HG03558 (cell line): Measurements from ENCODE around the gene FXN.
"Not testable (repeated sequence)": the region's sequence is repeated elsewhere in the genome, so short reads cannot be mapped to it uniquely, and the experiment has no call there.

ENCODE experiments used
- ATAC-seq: cut with Tn5 transposase; IDR thresholded peaks from one replicate; pipeline ENCODE4 v1.9.1; 2021; ENCODE audit warnings: moderate number of reproducible peaks; ENCODE audit not compliant: unreplicated experiment; ENCODE audit errors: extremely low read depth

FXN gene

DNA sequence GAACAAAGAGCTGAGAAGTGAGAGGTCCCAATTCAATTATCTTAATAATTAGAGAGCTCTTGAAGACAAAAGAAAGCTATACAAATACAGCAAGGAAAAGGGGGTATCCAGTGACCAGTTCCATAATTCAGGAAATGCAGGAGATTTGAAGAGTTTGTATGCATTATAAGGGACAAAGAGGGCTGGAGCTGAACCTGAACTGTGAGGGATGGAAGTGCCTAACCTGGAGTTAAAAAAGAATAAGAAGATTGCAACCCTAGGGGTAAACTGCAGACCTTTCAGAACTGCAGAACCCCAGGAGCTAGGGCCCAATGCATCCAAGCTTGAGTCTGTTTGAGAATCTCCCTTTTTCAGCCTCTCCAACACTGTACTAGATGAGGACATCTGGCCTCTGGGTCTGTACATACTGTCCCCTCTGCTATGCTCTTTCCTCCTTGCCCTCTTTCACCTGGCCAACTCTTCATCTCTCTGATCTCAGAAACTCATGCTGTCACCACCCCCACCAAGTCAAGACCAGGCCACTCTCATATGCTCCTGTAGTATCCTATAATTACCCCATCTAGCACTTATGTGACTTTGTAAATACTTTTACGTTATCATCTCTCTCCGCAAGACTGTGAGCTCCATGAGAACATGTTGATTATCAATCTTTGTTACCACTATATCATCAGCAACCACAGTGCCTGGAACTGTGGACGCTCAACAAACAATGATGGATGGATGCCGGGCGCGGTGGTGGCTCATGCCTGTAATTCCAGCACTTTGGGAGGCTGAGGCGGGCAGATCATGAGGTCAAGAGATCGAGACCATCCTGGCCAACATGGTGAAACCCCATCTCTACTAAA is 15.0 kb upstream of the FXN start:
- ATAC-seq = no peak

DNA sequence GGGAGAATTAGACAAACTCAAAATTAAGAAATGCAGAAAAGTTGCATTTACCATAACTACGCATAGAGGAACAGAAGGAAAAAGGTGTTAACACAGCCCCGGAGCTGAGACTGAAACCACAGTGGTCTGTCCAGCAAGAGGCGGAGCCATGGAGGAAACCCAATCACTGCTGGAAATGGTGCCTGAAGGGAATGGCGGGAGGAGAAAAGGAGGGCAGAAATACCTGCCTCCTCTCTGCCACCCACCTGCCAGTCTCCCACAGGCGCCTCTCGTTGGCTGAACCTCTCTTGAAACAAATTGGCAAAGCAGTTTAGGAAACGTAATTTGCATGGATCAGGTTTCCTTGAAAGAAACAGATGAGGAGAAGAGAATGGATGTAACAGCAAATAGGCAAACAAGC is 11.9 kb upstream of the FXN start:
- no peak for ATAC-seq

DNA sequence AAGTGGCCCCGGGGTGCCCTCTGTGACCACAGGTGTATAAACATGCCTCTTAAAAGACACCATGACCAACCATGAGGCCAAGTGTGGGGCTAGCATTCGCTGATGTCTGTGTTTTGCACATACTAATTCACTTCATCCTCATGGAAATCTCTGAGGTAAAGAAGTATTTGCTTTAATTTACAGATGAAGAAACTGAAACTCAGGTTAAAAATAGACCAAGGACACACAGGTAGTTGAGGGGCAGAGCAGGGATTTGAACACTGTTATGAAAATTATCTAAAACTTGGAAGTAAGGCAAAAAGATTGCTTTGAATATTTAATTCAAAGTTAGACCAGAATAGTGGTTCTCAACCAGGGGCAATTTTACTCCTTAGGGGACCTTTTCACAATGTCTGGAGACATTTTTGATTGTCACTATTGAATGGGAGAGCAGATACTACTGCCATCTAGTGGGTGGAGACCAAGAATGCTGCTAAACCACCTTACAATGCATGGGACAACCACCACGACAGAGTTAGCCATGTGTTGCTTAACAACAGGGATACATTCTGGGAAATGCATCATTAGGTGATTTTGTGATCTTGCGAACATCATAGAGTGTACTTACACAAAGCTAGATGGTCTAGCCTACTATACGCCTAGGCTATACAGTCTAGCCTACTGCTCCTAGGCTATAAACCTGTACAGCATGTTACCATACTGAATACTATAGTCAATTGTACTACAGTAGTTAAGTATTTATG is 8.0 kb upstream of the FXN start:
- ATAC-seq = no peak

DNA sequence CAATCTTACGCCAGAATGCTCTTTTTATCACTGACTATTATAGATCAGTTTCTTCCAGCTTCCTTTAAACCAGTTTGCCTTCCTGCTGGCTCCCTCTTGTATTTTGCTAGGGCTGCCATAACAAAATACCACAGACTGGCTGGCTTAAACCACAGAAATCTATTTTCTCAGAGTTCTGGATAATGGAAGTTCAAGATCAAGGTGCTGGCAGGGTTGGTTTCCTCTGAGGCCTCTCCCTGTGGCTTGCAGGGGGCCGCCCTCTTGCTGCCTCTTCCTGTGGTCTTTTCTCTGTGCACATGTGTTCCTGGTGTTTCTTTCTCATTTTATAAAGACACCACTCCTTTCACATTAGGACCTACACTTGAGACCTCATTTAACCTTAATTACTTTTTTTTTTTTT is 6.8 kb upstream of the FXN start:
- no peak for ATAC-seq

DNA sequence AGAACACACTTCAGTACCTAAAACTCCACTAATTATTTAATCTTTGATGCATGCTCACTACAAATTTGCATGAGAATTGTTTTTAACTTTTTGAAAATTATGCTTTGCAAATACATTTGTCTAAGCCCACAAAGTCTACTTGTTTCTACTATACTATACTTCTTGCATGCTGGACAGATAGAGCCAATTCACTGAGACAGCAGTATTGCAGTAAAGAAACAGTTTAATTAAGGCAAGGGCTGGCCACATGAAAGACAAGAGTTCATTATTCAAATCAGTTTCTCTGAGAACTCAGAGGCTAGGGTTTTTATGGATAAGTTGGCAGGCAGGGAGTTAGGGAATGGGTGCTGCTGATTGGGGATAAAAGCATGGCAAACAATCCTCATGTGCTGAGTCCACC is 6.0 kb upstream of the FXN start:
- no peak for ATAC-seq

DNA sequence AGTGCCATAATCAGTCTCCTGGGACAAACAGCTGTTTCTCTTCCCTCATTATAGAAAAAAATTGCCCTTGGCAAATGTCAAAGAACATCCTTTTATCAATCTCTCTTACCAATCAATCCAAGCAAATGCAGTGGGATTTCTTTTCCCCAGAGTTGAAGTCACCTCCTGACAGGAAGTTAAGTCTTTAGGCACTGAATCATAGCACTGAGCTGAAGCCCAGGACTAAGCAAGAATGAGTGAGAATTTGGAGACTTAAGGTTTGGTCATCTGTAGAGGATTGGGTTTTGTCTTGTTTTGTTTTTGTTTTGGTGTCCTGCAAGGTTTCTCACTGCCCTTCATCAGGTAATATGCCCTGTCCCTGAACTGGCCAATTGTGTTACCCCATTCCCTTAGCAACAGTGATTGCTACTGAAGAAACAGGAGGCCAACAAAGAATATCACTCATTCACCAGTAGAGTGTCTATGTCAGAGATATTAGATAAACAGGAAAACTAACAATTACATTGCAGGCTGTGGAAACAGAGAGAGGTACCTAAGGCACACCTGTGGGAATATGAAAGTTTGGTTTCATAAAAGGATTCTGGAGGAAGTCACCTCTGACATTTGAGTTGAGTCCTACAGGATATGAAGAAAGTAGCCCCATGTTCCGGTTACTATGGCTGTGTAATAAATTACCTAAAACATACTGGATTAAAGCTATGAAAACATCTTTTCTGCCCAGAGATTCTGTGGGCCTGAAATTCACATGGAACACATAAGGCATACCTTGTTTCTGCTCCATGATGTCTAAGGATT is 4.5 kb upstream of the FXN start:
- no peak for ATAC-seq

DNA sequence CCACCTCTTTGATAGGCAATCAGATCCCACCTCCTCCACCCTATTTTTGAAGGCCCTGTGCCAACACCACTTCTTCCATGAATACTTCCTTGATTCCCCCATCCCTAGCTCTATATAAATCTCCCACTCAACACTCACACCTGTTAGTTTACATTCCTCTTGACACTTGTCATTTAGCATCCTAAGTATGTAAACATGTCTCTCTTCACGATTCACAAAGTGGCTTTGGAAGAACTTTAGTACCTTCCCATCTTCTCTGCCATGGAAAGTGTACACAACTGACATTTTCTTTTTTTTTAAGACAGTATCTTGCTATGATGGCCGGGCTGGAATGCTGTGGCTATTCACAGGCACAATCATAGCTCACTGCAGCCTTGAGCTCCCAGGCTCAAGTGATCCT is 1.5 kb upstream of the FXN start:
- ATAC-seq = no peak

DNA sequence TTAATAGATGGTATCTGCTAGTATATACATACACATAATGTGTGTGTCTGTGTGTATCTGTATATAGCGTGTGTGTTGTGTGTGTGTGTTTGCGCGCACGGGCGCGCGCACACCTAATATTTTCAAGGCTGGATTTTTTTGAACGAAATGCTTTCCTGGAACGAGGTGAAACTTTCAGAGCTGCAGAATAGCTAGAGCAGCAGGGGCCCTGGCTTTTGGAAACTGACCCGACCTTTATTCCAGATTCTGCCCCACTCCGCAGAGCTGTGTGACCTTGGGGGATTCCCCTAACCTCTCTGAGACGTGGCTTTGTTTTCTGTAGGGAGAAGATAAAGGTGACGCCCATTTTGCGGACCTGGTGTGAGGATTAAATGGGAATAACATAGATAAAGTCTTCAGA is 757 bp downstream of the FXN start:
- no peak for ATAC-seq

DNA sequence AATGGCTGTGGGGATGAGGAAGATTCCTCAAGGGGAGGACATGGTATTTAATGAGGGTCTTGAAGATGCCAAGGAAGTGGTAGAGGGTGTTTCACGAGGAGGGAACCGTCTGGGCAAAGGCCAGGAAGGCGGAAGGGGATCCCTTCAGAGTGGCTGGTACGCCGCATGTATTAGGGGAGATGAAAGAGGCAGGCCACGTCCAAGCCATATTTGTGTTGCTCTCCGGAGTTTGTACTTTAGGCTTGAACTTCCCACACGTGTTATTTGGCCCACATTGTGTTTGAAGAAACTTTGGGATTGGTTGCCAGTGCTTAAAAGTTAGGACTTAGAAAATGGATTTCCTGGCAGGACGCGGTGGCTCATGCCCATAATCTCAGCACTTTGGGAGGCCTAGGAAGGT is 1.2 kb downstream of the FXN start:
- ATAC-seq = no peak

DNA sequence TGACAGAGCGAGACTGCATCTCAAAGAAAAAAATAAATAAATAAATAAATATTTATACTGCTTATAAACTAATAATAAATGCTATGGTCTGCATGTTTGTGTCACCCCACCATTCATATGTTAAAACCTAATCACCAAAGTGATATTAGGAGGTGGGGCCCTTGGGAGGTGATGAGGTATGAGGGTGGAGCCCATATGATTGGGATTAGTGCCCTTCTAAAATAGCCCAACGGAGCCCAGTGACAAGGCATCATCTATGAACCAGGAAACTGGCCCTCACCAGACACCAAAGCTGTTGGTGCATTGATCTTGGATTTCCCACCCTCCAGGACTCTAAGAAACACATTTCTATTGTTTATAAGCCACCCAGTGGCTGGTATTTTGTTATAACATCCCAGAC is 5.1 kb downstream of the FXN start:
- no peak for ATAC-seq

DNA sequence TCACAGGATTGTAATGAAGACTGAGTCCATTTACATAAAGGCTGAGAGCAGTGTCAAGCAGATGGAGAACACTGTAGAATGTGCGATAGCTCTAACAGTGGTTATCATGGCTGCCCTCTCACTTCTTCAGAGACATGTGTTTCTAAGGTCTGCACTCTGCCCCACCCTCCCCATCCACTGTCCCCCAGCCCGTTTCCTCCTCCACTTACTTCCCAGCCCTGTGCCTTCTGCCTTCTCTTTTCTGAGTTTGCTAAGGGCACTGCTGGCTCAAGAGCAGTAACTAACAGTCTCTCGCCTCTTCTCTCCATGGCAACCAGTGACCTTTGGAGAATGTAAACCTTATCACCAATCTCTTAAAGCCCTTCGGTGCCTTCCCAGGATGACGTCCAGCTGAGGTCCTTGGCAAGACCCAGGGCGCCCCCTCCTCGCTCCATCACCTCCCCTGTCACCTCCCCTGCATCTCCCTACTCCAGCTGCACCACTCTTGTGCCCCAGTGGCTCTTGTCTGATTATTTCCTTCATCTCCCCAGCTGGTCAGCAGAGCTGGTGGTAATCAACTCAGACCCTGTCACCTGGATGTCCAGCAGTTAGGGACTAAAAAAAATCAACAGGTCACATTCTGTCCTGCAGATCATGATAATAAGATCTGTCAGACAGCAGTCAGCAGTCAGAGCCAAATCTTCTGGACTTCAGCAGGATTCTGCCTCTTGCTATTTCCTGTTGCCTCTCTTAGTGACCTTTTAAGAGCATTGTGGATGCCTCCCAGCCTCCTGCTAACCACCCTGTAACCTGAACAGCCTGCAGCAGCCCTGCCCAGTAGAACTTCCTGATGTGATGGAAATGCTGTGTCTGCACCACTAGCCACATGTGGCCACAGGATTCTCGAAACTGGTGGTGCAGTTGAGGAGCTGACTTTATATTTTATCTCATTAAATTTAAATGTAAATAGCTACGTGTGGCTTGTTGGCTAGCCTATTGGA is 9.0 kb downstream of the FXN start:
- no peak for ATAC-seq

DNA sequence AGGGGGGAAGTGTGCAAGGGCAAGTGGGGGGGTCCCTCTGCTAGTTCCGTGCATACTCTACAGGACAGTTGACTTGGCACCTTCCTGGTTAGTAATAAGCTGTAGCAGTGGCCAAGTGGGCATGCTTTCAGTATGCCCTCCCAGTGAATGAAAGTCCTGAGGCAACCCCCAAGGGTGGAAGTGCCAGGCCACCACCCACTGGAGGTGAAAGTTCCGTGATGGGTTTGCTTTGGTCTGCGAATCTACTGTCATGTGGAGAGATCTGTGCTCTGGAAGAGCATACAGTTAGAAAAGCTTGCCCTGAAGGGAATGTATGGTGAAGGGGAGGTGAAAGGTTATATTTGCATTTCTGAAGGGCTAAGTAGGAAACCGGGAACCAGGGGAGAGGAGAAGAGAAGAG is 10.3 kb downstream of the FXN start:
- ATAC-seq = no peak

DNA sequence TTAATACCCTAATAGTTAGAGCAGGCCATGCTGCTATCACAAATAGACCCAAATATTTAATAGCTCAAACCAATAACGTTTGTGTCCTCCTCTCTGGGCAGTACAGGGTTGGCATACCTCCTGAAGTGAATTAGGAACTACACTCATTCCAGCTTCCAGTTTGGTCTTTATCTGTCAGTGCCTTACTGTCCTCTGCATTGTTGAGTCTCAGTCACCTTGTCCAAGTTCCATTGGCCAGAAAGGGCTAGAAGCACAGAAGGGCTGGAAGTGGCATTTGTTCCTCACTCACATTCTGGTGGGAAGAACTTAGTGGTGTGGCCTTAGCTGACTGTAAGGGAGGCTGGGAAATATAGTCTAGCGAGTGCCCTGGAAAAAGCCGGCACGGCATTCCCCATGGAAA is 11.2 kb downstream of the FXN start:
- no peak for ATAC-seq

DNA sequence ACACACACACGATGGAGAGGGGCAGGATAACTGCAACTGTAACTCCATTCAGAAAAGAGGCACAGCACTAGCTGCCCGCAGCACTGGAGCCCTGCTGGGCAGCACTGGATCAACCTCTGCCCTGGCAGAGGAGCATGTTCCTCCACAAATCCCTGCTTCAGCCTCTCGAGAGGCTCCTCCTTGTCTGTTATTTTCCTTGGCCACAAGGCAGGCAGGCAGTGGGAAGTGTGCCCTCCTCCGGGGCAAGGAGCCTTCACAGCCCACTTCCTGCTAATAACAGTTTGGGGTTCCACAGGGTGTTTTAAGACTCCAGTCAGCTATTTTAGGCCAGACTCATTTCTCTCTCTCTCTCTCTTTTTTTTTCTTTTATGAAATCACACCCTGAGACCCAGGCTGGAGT is 11.8 kb downstream of the FXN start:
- ATAC-seq = no peak

DNA sequence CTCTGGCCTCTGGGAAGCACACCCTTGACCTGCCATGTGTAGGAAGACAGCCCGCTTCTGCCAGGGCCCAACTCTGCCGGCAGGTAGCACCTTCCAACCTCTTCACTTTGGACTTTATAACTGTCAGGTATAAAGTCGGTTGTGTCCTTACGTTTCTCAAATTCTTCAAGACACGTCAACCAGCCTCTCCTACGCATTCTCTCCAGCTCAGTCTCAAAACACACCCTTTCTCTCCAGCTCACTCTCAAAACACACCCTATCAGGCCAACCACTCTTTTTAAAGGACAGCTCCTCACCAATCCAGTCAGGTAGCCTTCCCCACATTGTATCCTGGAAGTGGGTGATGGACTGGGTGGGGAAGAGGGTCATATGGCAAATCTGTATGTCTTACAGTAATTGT is 13.5 kb downstream of the FXN start:
- no peak for ATAC-seq

DNA sequence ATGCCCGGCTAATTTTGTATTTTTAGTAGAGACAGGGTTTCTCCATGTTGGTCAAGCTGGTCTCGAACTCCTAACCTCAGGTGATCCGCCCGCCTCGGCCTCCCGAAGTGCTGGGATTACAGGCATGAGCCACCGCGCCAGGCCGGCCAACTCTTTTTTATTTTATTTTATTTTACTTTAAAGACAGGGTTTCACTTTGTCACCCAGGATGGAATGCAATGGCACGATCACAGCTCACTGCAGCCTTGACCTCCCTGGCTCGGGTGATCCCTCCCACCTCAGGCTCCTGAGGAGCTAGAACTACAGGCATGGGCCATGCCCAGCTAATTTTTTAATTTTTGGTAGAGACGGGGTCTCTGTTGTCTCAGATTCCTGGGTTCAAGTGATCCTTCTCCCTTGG is 15.4 kb downstream of the FXN start:
- not testable (repeated sequence) for ATAC-seq

DNA sequence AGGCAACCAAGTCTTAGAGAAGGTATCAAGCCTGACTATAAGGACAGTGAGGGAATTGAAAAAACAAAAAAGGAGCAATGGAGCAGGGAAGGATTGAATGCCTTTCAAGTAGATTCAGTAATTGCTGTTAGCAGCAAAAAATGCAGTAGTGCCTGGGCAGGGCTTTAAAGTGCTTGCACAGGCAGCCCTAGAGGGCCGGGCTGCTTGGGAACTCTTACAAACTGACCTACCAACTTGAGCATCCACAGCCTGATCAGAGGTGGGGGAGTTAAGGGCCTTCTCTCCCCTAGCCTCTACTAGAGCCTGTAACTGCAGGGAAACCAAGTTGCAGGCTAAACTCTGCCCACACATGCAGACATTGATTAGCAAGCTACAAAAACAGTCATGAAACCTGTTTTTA is 19.4 kb downstream of the FXN start:
- no peak for ATAC-seq

DNA sequence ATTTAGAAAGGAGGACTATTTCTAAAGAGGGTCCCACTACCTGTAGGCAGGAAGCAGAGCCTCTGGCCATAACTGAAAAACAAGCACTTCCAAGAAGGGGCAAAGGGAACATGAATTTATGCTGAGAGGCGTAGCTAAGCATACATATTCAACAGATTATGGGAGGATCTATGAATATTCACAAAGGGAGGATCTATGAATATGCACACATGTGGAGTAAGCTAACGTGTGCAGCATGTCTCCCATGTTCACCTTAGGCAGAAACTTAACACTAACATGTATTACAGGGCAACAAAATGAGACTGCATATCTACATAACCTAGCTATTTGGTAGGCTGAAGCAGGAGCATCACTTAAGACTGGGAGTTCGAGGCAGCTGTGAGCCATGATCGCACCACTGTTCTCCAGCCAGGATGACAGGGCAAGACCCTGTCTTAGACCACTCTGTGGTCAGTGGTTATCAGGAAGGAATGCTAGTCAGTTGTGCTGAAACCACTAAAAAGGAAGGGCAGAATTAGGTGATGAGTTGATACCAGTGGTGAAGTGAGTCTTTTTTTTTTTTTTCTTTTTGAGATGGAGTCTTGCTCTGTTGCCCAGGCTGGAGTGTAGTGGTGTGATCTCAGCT is 20.8 kb downstream of the FXN start:
- no peak for ATAC-seq

DNA sequence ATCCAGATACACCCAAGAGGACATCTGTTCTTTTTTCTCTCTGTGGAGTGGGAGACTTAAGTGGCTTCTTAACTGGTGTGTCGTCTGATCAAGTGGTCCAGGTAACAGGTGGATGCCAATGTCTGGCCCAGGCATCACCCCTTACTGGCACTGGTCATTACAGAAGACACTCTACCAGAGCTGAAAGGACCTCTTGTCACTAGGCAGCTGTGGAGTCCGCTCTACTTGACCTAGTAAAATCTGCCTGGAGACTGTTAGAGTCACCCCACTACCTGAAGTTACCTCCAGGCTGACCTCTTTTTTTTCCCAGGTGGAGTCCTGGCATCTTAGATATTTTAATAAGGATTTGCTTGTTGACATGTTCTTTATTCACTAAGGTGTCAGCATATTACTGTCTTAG is 22.5 kb downstream of the FXN start:
- ATAC-seq = no peak

DNA sequence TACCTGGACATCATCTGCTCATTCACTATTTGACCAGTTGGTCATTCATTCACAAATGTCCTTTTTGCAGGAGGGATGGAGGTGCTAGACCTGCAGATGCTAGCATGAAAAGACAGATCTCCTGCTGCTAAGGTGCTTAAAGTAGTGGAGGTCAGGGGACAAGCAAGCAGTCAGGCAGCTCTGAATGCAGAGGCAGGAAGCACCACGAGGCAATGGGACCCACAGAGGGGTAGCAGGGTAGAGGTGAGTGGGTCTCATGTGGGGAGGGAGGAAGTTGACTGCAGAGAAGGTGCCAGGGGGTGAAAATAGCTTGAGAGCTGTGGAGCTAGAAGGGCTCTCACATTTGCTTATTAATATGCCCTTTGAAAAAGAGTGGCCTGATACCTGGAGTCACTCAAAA is 25.2 kb downstream of the FXN start:
- ATAC-seq = no peak
